K562 (cell line): ENCODE measurements around the gene ZFAND3. TPM values are rescaled to one million over a fixed set of nuclear protein-coding genes. Genes with fewer than 3 reads are reported as not detected.

Experiments
- ATAC-seq: fragments of 200-7000 bp; cut with Tn5 transposase; 3 replicates; pipeline ENCODE4 v1.9.1; 2020; ENCODE audit warnings: moderate library complexity
- BruUV-seq: library from RNA; stranded (reverse); fragments of 400-500 nt; replicated peaks from 2 replicates; lab custom pipeline; 2021; lab: Mats Ljungman, UMichigan
- CTCF ChIA-PET: fragments of 300-600 bp; formaldehyde crosslinking; extraction: SDS; loops from one replicate; lab custom pipeline; 2021; ENCODE audit warnings: low intra/inter-chr PET ratio; lab: Yijun Ruan, JAX
- POLR2A ChIA-PET: fragments of 300-600, 350-650 bp; sonication (Branson Sonifier 250); formaldehyde crosslinking; extraction: SDS; loops from one replicate; lab custom pipeline; 2021; ENCODE audit warnings: antibody characterized with exemption, inconsistent platforms; lab: Yijun Ruan, JAX
- DNase-seq, 4 experiments: peaks; one replicate each; pipeline versions ENCODE4 v3.0.0 to v3.0.0-alpha.2; 2011 to 2018; ENCODE audit warnings: low spot score in 3 of 4, mixed read lengths in 3 of 4; ENCODE audit errors: extremely low read depth in 1 of 4
- FAIRE-seq: peaks from 2 replicates; lab custom pipeline; 2011; peaks lifted over from hg19 to GRCh38; lab: Jason Lieb, UNC
- H2AFZ ChIP-seq: 2 replicates; pipeline ENCODE4 v1.6.0; 2011; ENCODE audit warnings: low read depth, low read length, control low read depth, inconsistent platforms
- H3K27ac ChIP-seq: fragments of 200-600 bp; 3 replicates; pipeline ENCODE4 v1.8.0; 2011; ENCODE audit warnings: low read depth, mild to moderate bottlenecking, control low read depth, inconsistent platforms, low read length, moderate library complexity, mixed read lengths; ENCODE audit errors: extremely low read depth
- H3K27me3 ChIP-seq, 2 experiments: fragments of 300-600 bp in 1 of 2; 2 replicates in 1 of 2; 3 replicates in 1 of 2; pipeline versions ENCODE4 v1.6.0 to v1.8.0; 2011; ENCODE audit warnings: inconsistent platforms in 2 of 2, low read length in 2 of 2, mild to moderate bottlenecking in 1 of 2, mixed read lengths in 1 of 2, moderate library complexity in 1 of 2; ENCODE audit not compliant: control insufficient read depth in 2 of 2, insufficient read depth in 2 of 2
- H3K36me3 ChIP-seq: fragments of 300-600 bp; 3 replicates; pipeline ENCODE4 v1.8.0; 2011; ENCODE audit warnings: mild to moderate bottlenecking, low read length, inconsistent platforms; ENCODE audit not compliant: control insufficient read depth, insufficient read depth
- H3K4me1 ChIP-seq, 2 experiments: fragments of 200-600 bp in 1 of 2; replicated peaks in 1 of 2; 2 replicates in 1 of 2; 3 replicates in 1 of 2; pipeline versions ENCODE4 v1.5.1 to v1.8.0; 2011; ENCODE audit warnings: inconsistent platforms in 2 of 2, low read length in 2 of 2, mild to moderate bottlenecking in 1 of 2, mixed read lengths in 1 of 2, moderate library complexity in 1 of 2; ENCODE audit not compliant: control insufficient read depth in 2 of 2, insufficient read depth in 2 of 2
- H3K4me2 ChIP-seq: 2 replicates; pipeline ENCODE4 v1.6.1; 2011; ENCODE audit warnings: low read length, control low read depth, inconsistent platforms, mixed read lengths; ENCODE audit not compliant: insufficient read depth
- H3K4me3 ChIP-seq: fragments of 200-600 bp; sonication (generic), shearing (Covaris generic); 2 replicates; pipeline ENCODE4 v1.5.1; 2016; ENCODE audit warnings: control low read depth, inconsistent platforms
- H3K79me2 ChIP-seq: fragments of 200-600 bp; 3 replicates; pipeline ENCODE4 v1.8.0; 2011; ENCODE audit warnings: low read length, inconsistent platforms; ENCODE audit not compliant: control insufficient read depth, insufficient read depth
- H3K9ac ChIP-seq, 2 experiments: 2 replicates each; pipeline versions ENCODE4 v1.6.0 to v1.6.1; 2011; ENCODE audit warnings: low read depth in 2 of 2, low read length in 2 of 2, control low read depth in 1 of 2, inconsistent platforms in 1 of 2, mild to moderate bottlenecking in 1 of 2, mixed read lengths in 1 of 2; ENCODE audit not compliant: insufficient read depth in 1 of 2
- H3K9me1 ChIP-seq: one replicate; pipeline ENCODE4 v1.6.0; 2011; ENCODE audit warnings: inconsistent platforms, mild to moderate bottlenecking, low read length, moderate library complexity; ENCODE audit not compliant: control insufficient read depth, insufficient read depth
- H3K9me3 ChIP-seq: replicated peaks from 2 replicates; pipeline ENCODE4 v1.5.1; 2011; ENCODE audit warnings: low read depth, low read length, inconsistent platforms; ENCODE audit not compliant: control insufficient read depth, insufficient read depth
- H4K20me1 ChIP-seq: replicated peaks from 2 replicates; pipeline ENCODE4 v1.6.1; 2011; ENCODE audit warnings: low read length, inconsistent platforms, mixed read lengths; ENCODE audit not compliant: control insufficient read depth, insufficient read depth
- ADNP ChIP-seq: fragments of 200-800 bp; sonication (Bioruptor generic); IDR thresholded peaks from 2 replicates; pipeline ENCODE4 v1.6.1; 2016; ENCODE audit warnings: missing genetic modification characterization, missing compliant biosample characterization
- BRCA1 ChIP-seq, 2 experiments: fragments of 450-650 bp in 1 of 2; sonication (generic) in 1 of 2; formaldehyde crosslinking in 1 of 2; IDR thresholded peaks; 2 replicates each; pipeline versions ENCODE4 v1.5.0 to v1.6.1; 2017 to 2020; ENCODE audit warnings: mild to moderate bottlenecking in 1 of 2, missing genetic modification reagents in 1 of 2
- C11orf30 ChIP-seq: fragments of 450-650 bp; IDR thresholded peaks from 2 replicates; pipeline ENCODE4 v1.6.1; 2016; ENCODE audit warnings: low read depth, mild to moderate bottlenecking
- CBX2 ChIP-seq: fragments of 200-600 bp; sonication (generic); IDR thresholded peaks from one replicate; pipeline ENCODE4 v1.6.1; 2012; ENCODE audit warnings: mild to moderate bottlenecking, low read length, inconsistent platforms; ENCODE audit not compliant: insufficient read depth, poor library complexity, severe bottlenecking
- EP300 ChIP-seq: IDR thresholded peaks from 2 replicates; pipeline ENCODE4 v1.6.1; 2012; ENCODE audit warnings: low read length, improper control_type of control experiment
- IRF2 ChIP-seq: sonication (generic); formaldehyde crosslinking; IDR thresholded peaks from 2 replicates; pipeline ENCODE4 v1.8.1; 2022; ENCODE audit warnings: mild to moderate bottlenecking, missing genetic modification reagents
- MCM5 ChIP-seq: fragments of 450-650 bp; IDR thresholded peaks from 2 replicates; pipeline ENCODE4 v1.6.1; 2016; ENCODE audit warnings: low read depth
- SMARCE1 ChIP-seq: fragments of 450-650 bp; IDR thresholded peaks from 2 replicates; pipeline ENCODE4 v1.7.1; 2016; ENCODE audit warnings: mild to moderate bottlenecking
- ZBTB2 ChIP-seq: fragments of 450-650 bp; IDR thresholded peaks from 2 replicates; pipeline ENCODE4 v1.6.1; 2016; ENCODE audit warnings: antibody characterized with exemption
- ZEB2 ChIP-seq: fragments of 450-650 bp; IDR thresholded peaks from 2 replicates; pipeline ENCODE4 v1.6.1; 2016
- WGBS: fragments of 100-300 bp; shearing (Covaris generic); methylation state at CpG from one replicate; pipeline ENCODE4 v1.1.6; 2016; ENCODE audit warnings: low coverage, mixed read lengths; ENCODE audit not compliant: insufficient coverage; ENCODE audit errors: missing lambda C conversion rate; 5-methylcytosine and 5-hydroxymethylcytosine counted together
- in situ Hi-C: fragments of 300-500 bp; cut with MboI; formaldehyde crosslinking; loops from 4 replicates; pipeline ENCODE4 v1.15.0; 2018; ENCODE audit warnings: inconsistent platforms, mixed read lengths
- intact Hi-C: fragments of 100-400 bp; cut with micrococcal nuclease; formaldehyde crosslinking; loops from 2 replicates; pipeline ENCODE4 v1.14.2; 2022
- polyA plus RNA-seq, 8 experiments: library from polyadenylated mRNA; depleted of rRNA in 4 of 8; stranded (reverse) in 5 of 8; unstranded in 3 of 8; fragments of >200 nt; fragmentation: Nextera tagmentation in 2 of 8; fragmentation: Illumina TruSeq in 1 of 8; extraction: Ambion mirVana in 2 of 8; extraction: Trizol in 1 of 8; gene quantifications; 2 replicates each; pipeline versions ENCODE4 v1.2.1 to v1.2.3, GENCODE V29; 2011 to 2014; ENCODE audit warnings: inconsistent platforms in 1 of 8, missing spikeins in 1 of 8
- total RNA-seq, 7 experiments: library from RNA; depleted of rRNA in 6 of 7; stranded (reverse); fragments of >200 nt in 6 of 7; fragmentation: Illumina TruSeq in 2 of 7; extraction: Trizol in 2 of 7; gene quantifications; 2 replicates each; pipeline versions ENCODE4 v1.2.1 to v1.2.3, GENCODE V29; 2011 to 2021; ENCODE audit warnings: low replicate concordance in 1 of 7

The ZFAND3 gene
- total and polyA plus RNA-seq, 9 of the 15 experiments (the other 6 are each of a cell fraction or from before 2014, with no cell fraction given): 0.81 to 26.6 (median 11.8) TPM

GRCh38 chr6:37850728-37851285 is 31.3 kb downstream of the ZFAND3 start:
- peaks cover 9% of the 10 kb centered on the region; the same call in 1 of the 2 replicates for H4K20me1 ChIP-seq
- in situ Hi-C loops: no loop called here
- no peak overlapping the region for H3K4me2 ChIP-seq
- no peak for TF ChIP-seq ZEB2
- TF ChIP-seq C11orf30: no peak
- TF ChIP-seq IRF2: no peak
- no peak for TF ChIP-seq MCM5
- no peak for TF ChIP-seq EP300
- no peak for TF ChIP-seq ZBTB2
- TF ChIP-seq ADNP (tag): no peak
- no peak for TF ChIP-seq SMARCE1
- no peak for TF ChIP-seq BRCA1 (IDR thresholded peaks at IDR 0.05)
- TF ChIP-seq BRCA1 (CRISPR knock-in tag; IDR thresholded peaks at IDR 0.05): no peak
- no peak for TF ChIP-seq CBX2
- ChIA-PET POLR2A (no interaction called here), CTCF (no interaction called here)
- no peak overlapping the region for H2AFZ ChIP-seq
- H3K9me1 ChIP-seq: no peaks in the 10 kb centered on the region
- intact Hi-C loops: no loop called here
- WGBS: 71% methylated on average over 9 of the region's 9 CpGs
- no peaks in the 10 kb centered on the region for H3K4me1 ChIP-seq
- no peaks in the 10 kb centered on the region for H3K36me3 ChIP-seq
- no peak overlapping the region for H3K4me3 ChIP-seq
- peaks cover 55% of the 10 kb centered on the region for H3K79me2 ChIP-seq
- H3K27me3 ChIP-seq: no peaks in the 10 kb centered on the region
- BruUV-seq: no TSS peak
- no peak for DNase-seq
- no peaks in the 10 kb centered on the region for H3K9me3 ChIP-seq
- FAIRE-seq: no peak
- H3K27ac ChIP-seq: no peak overlapping the region
- no peak for ATAC-seq
- H3K9ac ChIP-seq: no peak overlapping the region
